Endothelial cell (in vitro differentiated cells): ENCODE data around the gene RACGAP1. TPM values are rescaled to one million over a fixed set of nuclear protein-coding genes. Genes with fewer than 3 reads are reported as not detected.

Source experiments
- DNase-seq: peaks from one replicate; pipeline ENCODE4 v3.0.0; 2021; ENCODE audit warnings: low spot score
- H3K27ac Mint-ChIP-seq: one replicate; pipeline ENCODE4 v1.8.0; 2021; ENCODE audit warnings: mixed read lengths, inconsistent platforms; ENCODE audit not compliant: unreplicated experiment
- H3K27me3 Mint-ChIP-seq: one replicate; pipeline ENCODE4 v1.8.0; 2021; ENCODE audit warnings: mild to moderate bottlenecking, moderate library complexity, mixed read lengths, inconsistent platforms; ENCODE audit not compliant: unreplicated experiment
- H3K36me3 Mint-ChIP-seq: one replicate; pipeline ENCODE4 v1.8.0; 2021; ENCODE audit warnings: mild to moderate bottlenecking, low read depth, mixed read lengths, inconsistent platforms; ENCODE audit not compliant: unreplicated experiment
- H3K4me1 Mint-ChIP-seq: one replicate; pipeline ENCODE4 v1.8.0; 2021; ENCODE audit warnings: mild to moderate bottlenecking, mixed read lengths, inconsistent platforms; ENCODE audit not compliant: unreplicated experiment
- H3K4me3 Mint-ChIP-seq: one replicate; pipeline ENCODE4 v1.8.0; 2021; ENCODE audit warnings: mild to moderate bottlenecking, mixed read lengths, inconsistent platforms; ENCODE audit not compliant: unreplicated experiment
- H3K9me3 Mint-ChIP-seq: one replicate; pipeline ENCODE4 v1.8.0; 2021; ENCODE audit warnings: mixed read lengths, inconsistent platforms; ENCODE audit not compliant: unreplicated experiment
- total RNA-seq: library from RNA; stranded (reverse); fragmentation: NEBNext Ultra II Directional; extraction: Animal tissue kit (Norgen Biotek cat#: 25700); gene quantifications from one replicate; pipeline ENCODE4 v1.2.1, GENCODE V29; 2021; ENCODE audit not compliant: unreplicated experiment
- TF ChIP-seq, protein P1 (sequence below): fragments of 200-600 bp; sonication (generic); IDR thresholded peaks from one replicate; pipeline ENCODE4 v1.5.0; 2021; ENCODE audit warnings: antibody characterized with exemption; ENCODE audit not compliant: unreplicated experiment

RACGAP1 gene
- total RNA-seq, 1 donor from 2014 or later, result 19.5 TPM

DNA sequence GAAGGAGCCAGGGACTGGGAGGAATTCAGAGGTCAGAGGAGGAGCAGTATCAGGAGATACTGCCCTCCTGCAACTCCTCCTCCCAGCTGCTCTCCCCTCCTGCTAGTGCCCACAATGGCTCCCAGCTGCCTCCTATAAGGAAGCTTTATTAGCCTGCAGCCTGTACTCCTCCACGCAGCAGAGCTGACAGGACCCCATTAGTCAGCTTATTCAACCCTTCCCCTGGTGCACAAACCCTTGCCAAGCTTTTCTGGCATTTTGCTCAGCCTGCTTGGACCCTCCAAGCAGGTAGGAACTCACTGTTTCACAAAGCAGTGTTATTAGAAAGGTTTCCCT is 81.7 kb downstream of the RACGAP1 start:
- Mint-ChIP-seq H3K4me1 (peaks cover 14% of the 10 kb centered on the region), H3K4me3 (no peak overlapping the region), H3K27ac (no peak overlapping the region), H3K36me3 (no peaks in the 10 kb centered on the region), H3K27me3 (peaks cover 2% of the 10 kb centered on the region), H3K9me3 (no peaks in the 10 kb centered on the region)
- TF ChIP-seq, protein P1, sequence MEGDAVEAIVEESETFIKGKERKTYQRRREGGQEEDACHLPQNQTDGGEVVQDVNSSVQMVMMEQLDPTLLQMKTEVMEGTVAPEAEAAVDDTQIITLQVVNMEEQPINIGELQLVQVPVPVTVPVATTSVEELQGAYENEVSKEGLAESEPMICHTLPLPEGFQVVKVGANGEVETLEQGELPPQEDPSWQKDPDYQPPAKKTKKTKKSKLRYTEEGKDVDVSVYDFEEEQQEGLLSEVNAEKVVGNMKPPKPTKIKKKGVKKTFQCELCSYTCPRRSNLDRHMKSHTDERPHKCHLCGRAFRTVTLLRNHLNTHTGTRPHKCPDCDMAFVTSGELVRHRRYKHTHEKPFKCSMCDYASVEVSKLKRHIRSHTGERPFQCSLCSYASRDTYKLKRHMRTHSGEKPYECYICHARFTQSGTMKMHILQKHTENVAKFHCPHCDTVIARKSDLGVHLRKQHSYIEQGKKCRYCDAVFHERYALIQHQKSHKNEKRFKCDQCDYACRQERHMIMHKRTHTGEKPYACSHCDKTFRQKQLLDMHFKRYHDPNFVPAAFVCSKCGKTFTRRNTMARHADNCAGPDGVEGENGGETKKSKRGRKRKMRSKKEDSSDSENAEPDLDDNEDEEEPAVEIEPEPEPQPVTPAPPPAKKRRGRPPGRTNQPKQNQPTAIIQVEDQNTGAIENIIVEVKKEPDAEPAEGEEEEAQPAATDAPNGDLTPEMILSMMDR, result no peak
- no peak for DNase-seq

- Mint-ChIP-seq H3K36me3 (no peaks in the 10 kb centered on the region), H3K4me3 (no peak overlapping the region), H3K4me1 (peaks cover 14% of the 10 kb centered on the region), H3K27ac (no peak overlapping the region), H3K9me3 (no peaks in the 10 kb centered on the region), H3K27me3 (peaks cover 2% of the 10 kb centered on the region)
- DNase-seq, result no peak
- TF ChIP-seq, protein P1, result no peak
These were observed 82.2 kb downstream of the RACGAP1 start for GRCh38 chr12:49942921-49943624.

DNA sequence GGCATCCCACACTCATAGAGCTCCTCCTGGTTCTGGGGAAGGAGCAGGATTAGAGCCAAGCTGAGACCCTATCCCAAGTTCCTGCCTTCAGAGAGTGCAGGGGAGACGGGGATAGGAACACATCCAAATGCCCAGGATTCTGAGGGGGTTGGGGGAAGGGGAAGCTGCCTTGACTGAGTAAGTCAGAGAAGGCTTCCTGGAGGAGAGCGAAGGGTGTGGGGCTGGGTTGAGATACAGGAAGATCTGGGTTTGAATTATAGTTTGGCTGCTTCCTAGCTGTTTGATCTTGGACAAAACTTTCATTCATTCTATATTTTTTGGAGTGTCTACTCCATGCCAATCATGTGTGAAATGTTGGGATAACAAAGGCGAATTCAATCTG is 82.8 kb downstream of the RACGAP1 start:
- Mint-ChIP-seq H3K4me1 (peaks cover 14% of the 10 kb centered on the region), H3K27ac (no peak overlapping the region), H3K27me3 (peaks cover 2% of the 10 kb centered on the region), H3K9me3 (no peaks in the 10 kb centered on the region), H3K36me3 (no peaks in the 10 kb centered on the region), H3K4me3 (no peak overlapping the region)
- TF ChIP-seq, protein P1, result no peak
- DNase-seq, result no peak

- no peak overlapping the region for H3K27ac Mint-ChIP-seq
- H3K36me3 Mint-ChIP-seq, result no peaks in the 10 kb centered on the region
- peaks cover 14% of the 10 kb centered on the region for H3K4me1 Mint-ChIP-seq
- DNase-seq, result no peak
- TF ChIP-seq, protein P1, result no peak
- H3K9me3 Mint-ChIP-seq, result no peaks in the 10 kb centered on the region
- H3K4me3 Mint-ChIP-seq, result no peak overlapping the region
- H3K27me3 Mint-ChIP-seq, result peaks cover 2% of the 10 kb centered on the region
These were observed 83.5 kb downstream of the RACGAP1 start for GRCh38 chr12:49941556-49942511.

DNA sequence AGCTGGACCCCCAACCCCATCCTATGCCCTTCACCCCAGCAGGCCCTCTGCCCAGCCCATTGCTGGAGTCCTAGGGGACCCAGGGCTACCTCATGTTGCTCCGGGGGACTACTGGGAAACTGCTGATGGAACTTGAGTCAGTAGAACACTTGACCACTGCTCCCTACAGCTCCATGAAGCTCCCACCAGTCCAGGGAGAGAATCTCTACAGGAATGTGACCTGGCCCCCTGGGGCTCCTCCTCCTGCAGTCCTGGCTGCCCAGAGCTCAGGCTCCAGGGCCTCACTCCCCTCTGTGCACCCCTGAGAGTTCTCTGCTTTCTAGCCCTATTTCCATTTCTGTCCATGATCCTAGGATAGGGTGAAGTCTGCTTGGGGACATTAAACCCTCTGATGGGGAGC is 85.6 kb downstream of the RACGAP1 start:
- Mint-ChIP-seq H3K36me3 (no peaks in the 10 kb centered on the region), H3K27me3 (peaks cover 2% of the 10 kb centered on the region), H3K9me3 (no peaks in the 10 kb centered on the region), H3K4me3 (no peak overlapping the region), H3K27ac (no peak overlapping the region), H3K4me1 (peaks cover 7% of the 10 kb centered on the region)
- TF ChIP-seq, protein P1, result no peak
- no peak for DNase-seq
